GM10847 (cell line): Measurements from ENCODE around the gene PKD1L1.

Source experiments
- POLR2A ChIP-seq: IDR thresholded peaks from 2 replicates; pipeline ENCODE4 v1.6.1; 2011; ENCODE audit not compliant: insufficient read length; ENCODE audit errors: extremely low read depth

PKD1L1 gene

GRCh38 chr7:47743965-47744591 lies 204.2 kb downstream of the PKD1L1 start:
- TF ChIP-seq POLR2A: no peak

GRCh38 chr7:47741984-47742383 lies 206.3 kb downstream of the PKD1L1 start:
- TF ChIP-seq POLR2A: no peak

- TF ChIP-seq POLR2A: no peak
Observed at GRCh38 chr7:47739891-47740290, 208.4 kb downstream of the PKD1L1 start.

GRCh38 chr7:47739301-47739875 lies 208.9 kb downstream of the PKD1L1 start:
- no peak for TF ChIP-seq POLR2A

- TF ChIP-seq POLR2A: no peak
Observed at GRCh38 chr7:47738563-47739166, 209.6 kb downstream of the PKD1L1 start.

- no peak for TF ChIP-seq POLR2A
Observed at GRCh38 chr7:47737601-47738000, 210.7 kb downstream of the PKD1L1 start.

GRCh38 chr7:47735431-47736345 lies 212.6 kb downstream of the PKD1L1 start:
- TF ChIP-seq POLR2A: no peak

GRCh38 chr7:47734949-47735291 lies 213.3 kb downstream of the PKD1L1 start:
- TF ChIP-seq POLR2A: no peak

- no peak for TF ChIP-seq POLR2A
Observed at GRCh38 chr7:47734287-47734948, 213.8 kb downstream of the PKD1L1 start.

GRCh38 chr7:47730142-47730541 lies 218.1 kb downstream of the PKD1L1 start:
- no peak for TF ChIP-seq POLR2A

GRCh38 chr7:47726047-47726726 lies 222.1 kb downstream of the PKD1L1 start:
- TF ChIP-seq POLR2A: no peak

- no peak for TF ChIP-seq POLR2A
Observed at GRCh38 chr7:47725031-47725780, 223.1 kb downstream of the PKD1L1 start.
